Activated B cell treated with CpG ODN at 0.5 μM for 24 hours (primary cell): ENCODE measurements around the gene HOOK1. TPM values are rescaled to one million over a fixed set of nuclear protein-coding genes. Genes with fewer than 3 reads are reported as not detected.

ENCODE experiments used
- ATAC-seq: fragments of 200-7000 bp; cut with Tn5 transposase; one replicate; pipeline ENCODE4 v1.10.0; 2021; ENCODE audit warnings: low read depth, mild to moderate bottlenecking, moderate library complexity
- CTCF ChIA-PET: fragments of 350-600 bp; sonication (Branson Sonifier 250); formaldehyde crosslinking; loops from one replicate; lab custom pipeline; 2021; ENCODE audit warnings: antibody characterized with exemption; lab: Charles Lee
- POLR2A ChIA-PET: fragments of 350-600 bp; sonication (Branson Sonifier 250); formaldehyde crosslinking; loops from one replicate; lab custom pipeline; 2021; ENCODE audit warnings: antibody characterized with exemption; lab: Charles Lee
- DNase-seq: peaks from one replicate; pipeline ENCODE4 v3.0.0; 2022
- H3K27ac Mint-ChIP-seq: one replicate; pipeline ENCODE4 v1.8.0; 2020; ENCODE audit warnings: mixed read lengths
- H3K27me3 Mint-ChIP-seq: one replicate; pipeline ENCODE4 v1.8.0; 2021; ENCODE audit warnings: mixed read lengths
- H3K36me3 Mint-ChIP-seq: one replicate; pipeline ENCODE4 v1.8.0; 2021; ENCODE audit warnings: low read depth, mixed read lengths
- H3K4me1 Mint-ChIP-seq: one replicate; pipeline ENCODE4 v1.8.0; 2021; ENCODE audit warnings: mixed read lengths
- H3K4me3 Mint-ChIP-seq: one replicate; pipeline ENCODE4 v1.8.0; 2020; ENCODE audit warnings: mild to moderate bottlenecking, mixed read lengths
- H3K9me3 Mint-ChIP-seq: one replicate; pipeline ENCODE4 v1.8.0; 2020; ENCODE audit warnings: mixed read lengths
- CTCF ChIP-seq: fragments of 200-600 bp; IDR thresholded peaks from one replicate; pipeline ENCODE4 v1.8.0; 2022; ENCODE audit warnings: antibody characterized with exemption, mild to moderate bottlenecking
- intact Hi-C: fragments of 100-400 bp; cut with micrococcal nuclease; formaldehyde crosslinking; loops from one replicate; pipeline ENCODE4 v1.15.1; 2024
- total RNA-seq: library from RNA; stranded (reverse); gene quantifications from 2 replicates; pipeline ENCODE4 v1.2.3, GENCODE V29; 2022

Gene HOOK1
- total RNA-seq, 1 donor from 2014 or later = 11.5 TPM

DNA sequence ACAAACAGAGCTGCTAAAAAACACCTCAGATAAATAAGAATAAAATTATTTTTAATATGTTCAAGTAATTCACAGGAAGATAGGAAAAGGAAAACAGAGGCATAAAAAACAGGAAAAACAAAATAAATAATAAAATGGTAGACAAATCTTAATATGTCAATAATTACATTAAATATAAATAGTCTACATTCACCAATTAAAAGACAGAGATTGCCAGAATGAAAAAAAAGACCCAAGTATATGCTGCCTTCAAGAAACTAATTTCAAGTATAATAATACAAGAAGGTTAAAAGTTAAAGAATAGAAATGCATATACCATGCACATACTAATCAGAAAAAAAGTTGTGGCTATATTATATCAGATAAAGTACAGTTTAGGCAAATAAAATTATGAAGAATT, 109.9 kb downstream of the HOOK1 start:
- no peak overlapping the region for H3K27ac Mint-ChIP-seq
- no peaks in the 10 kb centered on the region for H3K36me3 Mint-ChIP-seq
- CTCF ChIA-PET = no interaction called here
- H3K4me1 Mint-ChIP-seq = peaks cover 17% of the 10 kb centered on the region
- no peak overlapping the region for H3K4me3 Mint-ChIP-seq
- no peak for TF ChIP-seq CTCF
- DNase-seq (no peak), ATAC-seq (no peak)
- H3K27me3 Mint-ChIP-seq = peaks cover 21% of the 10 kb centered on the region
- H3K9me3 Mint-ChIP-seq = peaks cover 13% of the 10 kb centered on the region
- intact Hi-C loops = no loop called here
- POLR2A ChIA-PET = no interaction called here

Other genes with a start within 250 kb of the HOOK1 start
- gene CYP2J2, start 111.8 kb downstream of the HOOK1 start, total RNA-seq = 0.24 and 0.54 TPM in 2 replicates